Fibroblast of the aortic adventitia (primary cell): ENCODE data around the gene NAV2. TPM values are rescaled to one million over a fixed set of nuclear protein-coding genes. Genes with fewer than 3 reads are reported as not detected.
"Not testable (repeated sequence)": the region's sequence is repeated elsewhere in the genome, so short reads cannot be mapped to it uniquely, and the experiment has no call there.

Source experiments
- DNase-seq: peaks from one replicate; pipeline ENCODE4 v3.0.0-alpha.2; 2010; ENCODE audit warnings: low read depth
- H3K4me3 ChIP-seq: 2 replicates; pipeline ENCODE4 v1.5.1; 2011; ENCODE audit warnings: low read depth, mild to moderate bottlenecking, control low read depth, low read length, moderate library complexity
- total RNA-seq: library from RNA; depleted of rRNA; stranded (reverse); fragments of >200 nt; gene quantifications from 2 replicates; pipeline ENCODE4 v1.2.3, GENCODE V29; 2012; ENCODE audit warnings: low replicate concordance
- TF ChIP-seq, protein P1 (sequence below): IDR thresholded peaks from 2 replicates; pipeline ENCODE4 v1.5.1; 2011; ENCODE audit warnings: mild to moderate bottlenecking, low read length, control low read depth, inconsistent platforms; ENCODE audit not compliant: insufficient read depth

NAV2 gene
- total RNA-seq, 1 donor: 44.6 TPM

DNA sequence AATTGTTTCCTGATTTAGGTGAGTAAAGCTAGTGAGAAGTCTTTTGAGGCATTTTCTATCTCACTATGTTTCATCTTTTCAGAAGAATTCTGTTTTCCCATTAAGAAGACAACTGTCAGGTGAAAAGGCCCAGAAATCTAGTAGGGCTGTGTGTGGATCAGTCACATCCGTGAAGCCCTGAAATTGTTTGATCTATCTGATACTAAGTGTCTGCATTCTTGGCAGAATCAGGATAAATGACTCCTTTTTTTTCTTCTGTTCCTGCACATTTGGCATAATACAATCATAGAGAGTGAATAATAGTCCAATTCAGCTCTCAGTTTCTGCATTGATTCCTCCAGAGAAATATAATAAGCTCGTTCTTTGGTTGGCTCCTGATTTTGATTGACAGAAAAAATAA lies 208.3 kb downstream of the NAV2 start:
- no peak overlapping the region for H3K4me3 ChIP-seq
- TF ChIP-seq, protein P1, sequence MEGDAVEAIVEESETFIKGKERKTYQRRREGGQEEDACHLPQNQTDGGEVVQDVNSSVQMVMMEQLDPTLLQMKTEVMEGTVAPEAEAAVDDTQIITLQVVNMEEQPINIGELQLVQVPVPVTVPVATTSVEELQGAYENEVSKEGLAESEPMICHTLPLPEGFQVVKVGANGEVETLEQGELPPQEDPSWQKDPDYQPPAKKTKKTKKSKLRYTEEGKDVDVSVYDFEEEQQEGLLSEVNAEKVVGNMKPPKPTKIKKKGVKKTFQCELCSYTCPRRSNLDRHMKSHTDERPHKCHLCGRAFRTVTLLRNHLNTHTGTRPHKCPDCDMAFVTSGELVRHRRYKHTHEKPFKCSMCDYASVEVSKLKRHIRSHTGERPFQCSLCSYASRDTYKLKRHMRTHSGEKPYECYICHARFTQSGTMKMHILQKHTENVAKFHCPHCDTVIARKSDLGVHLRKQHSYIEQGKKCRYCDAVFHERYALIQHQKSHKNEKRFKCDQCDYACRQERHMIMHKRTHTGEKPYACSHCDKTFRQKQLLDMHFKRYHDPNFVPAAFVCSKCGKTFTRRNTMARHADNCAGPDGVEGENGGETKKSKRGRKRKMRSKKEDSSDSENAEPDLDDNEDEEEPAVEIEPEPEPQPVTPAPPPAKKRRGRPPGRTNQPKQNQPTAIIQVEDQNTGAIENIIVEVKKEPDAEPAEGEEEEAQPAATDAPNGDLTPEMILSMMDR: no peak
- no peak for DNase-seq

DNA sequence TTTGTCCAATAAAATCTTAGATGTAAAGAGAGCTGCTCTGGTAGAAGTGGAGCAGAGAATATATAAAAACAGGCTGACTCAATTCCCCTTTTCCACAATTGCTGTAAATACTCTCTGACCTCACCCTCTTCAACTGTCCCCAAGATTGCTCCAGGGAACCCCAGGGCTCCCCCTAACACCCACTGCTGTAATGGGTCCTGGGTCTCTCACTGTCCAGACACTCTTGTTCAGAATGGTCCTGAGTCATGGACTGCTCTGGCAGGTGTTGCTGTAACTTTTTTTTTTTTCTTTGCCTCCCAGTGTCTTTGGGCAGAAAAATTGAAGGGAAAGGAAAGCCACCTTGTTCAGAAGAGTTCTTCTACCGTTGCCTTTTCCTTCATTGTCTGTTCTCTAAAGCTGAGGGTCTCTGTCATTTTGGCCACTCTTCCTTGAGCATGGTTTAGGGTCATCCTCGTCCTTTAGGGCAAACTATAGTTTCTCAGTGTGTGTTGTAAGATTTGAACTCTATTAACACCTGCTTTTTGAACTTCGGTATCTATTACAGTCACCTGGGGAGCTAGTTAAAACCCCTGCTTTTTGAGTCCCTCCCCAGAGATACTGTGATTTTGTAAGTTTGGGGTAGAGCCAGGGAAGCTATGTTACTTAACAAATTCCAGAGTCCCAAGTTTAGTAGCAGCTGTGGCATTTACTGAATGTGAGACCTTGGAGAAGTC lies 209.5 kb downstream of the NAV2 start:
- DNase-seq: no peak
- TF ChIP-seq, protein P1: no peak
- no peak overlapping the region for H3K4me3 ChIP-seq

DNA sequence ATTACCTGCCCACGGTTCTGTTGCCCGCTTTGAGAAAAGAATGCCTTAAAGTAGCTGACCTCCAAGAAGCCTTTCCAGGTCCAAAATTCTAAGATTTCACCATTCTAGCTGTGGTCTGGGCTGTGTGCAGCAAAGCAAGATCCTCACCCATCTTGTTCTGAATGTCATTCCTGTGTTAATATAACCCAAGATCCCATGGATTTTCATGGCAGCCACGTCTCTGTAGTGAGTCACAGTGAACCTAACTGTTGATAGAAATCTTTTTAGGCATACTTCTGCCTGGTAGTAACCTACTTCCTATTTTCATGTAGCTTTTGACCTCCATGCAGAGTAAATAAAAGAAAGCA lies 210.0 kb downstream of the NAV2 start:
- H3K4me3 ChIP-seq: no peak overlapping the region
- TF ChIP-seq, protein P1: no peak
- no peak for DNase-seq

DNA sequence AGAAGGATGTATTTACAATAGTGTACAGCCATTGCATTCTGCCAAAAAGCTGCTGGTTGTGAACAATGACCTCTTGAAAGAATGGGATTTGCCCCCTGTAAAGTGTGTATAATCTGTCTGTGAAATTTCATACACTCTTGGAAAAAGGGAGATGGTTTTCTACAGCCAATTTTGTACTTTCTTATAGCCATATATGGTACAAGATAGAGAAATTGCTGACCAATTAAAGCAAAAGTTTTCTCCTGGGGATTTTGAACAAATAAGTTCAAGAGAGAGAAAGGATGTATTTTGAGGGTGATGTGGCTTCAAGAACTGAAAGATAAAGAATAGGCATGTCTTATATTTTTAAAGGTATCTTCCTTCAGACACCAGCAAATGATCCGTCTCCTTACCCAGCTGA lies 211.0 kb downstream of the NAV2 start:
- no peak for DNase-seq
- no peak overlapping the region for H3K4me3 ChIP-seq
- TF ChIP-seq, protein P1: no peak

DNA sequence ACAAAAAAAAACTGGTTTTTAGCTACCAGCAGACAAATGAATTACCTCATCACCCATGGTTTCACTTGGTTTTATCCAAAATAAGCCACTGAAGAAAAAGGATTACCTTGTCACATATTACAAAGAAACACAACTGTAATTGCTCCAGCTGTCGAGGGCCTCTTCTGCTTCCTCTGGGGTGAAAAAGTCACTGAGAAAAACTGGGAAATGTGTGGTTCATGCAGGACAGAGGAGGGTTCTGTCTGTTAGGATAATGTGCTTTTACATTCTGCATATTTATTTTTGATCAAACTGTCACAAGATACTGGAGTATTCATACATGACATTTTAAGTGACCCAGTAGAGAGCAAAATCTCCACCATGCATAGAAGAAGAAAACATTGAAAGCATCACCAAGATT lies 211.7 kb downstream of the NAV2 start:
- H3K4me3 ChIP-seq: no peak overlapping the region
- DNase-seq: no peak
- TF ChIP-seq, protein P1: no peak

DNA sequence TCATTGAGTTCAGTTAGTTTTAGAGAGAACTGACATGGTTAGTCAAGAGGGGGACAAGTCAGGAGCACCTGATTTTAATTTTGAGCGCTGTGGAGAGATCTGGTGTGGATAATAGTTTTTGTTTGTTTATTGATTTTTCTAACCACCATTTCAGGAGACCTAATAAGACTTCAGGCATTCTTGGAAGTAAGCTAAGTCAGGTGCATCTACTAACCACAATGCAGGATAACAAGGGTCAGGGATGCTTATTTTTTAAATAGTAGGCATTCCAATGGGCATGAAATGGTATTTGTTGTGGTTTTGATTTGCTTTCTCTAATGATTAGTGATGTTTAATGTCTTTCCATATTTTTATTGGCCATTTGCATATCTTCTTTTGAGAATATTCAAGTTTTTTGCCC lies 212.1 kb downstream of the NAV2 start:
- DNase-seq: no peak
- TF ChIP-seq, protein P1: no peak
- no peak overlapping the region for H3K4me3 ChIP-seq

DNA sequence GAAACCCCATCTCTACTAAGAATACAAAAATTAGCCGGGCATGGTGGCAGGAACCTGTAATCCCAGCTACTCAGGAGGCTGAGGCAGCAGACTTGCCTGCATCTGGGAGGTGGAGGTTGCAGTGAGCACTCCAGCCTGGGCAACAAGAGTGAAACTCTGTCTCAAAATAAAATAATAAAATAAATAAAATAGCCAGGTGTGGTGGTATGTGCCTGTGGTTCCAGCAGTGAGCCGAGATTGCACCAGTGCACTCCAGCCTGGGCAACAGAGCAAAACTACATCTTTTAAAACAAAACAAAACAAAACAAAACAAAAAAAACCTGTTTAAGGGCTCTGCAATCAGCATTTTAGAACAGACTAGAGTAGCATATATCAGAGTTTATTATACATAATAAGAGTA lies 214.8 kb downstream of the NAV2 start:
- DNase-seq, H3K4me3 ChIP-seq: not testable (repeated sequence)
